OCI-LY7 (cell line): ENCODE results near the gene GRM4.

ENCODE experiments used
- CTCF ChIP-seq: fragments of 200-600 bp; sonication (generic); conservative IDR thresholded peaks from 2 replicates; pipeline ENCODE4 v1.5.1; 2014; ENCODE audit warnings: mild to moderate bottlenecking, antibody characterized with exemption, low read length, moderate library complexity, mixed read lengths
- EZH2phosphoT487 ChIP-seq: fragments of 200-600 bp; sonication (generic); IDR thresholded peaks from 2 replicates; pipeline ENCODE4 v1.6.1; 2018; ENCODE audit warnings: low read depth, borderline replicate concordance, mild to moderate bottlenecking, mixed run types, antibody characterized with exemption, low read length, moderate library complexity, mixed read lengths

DNA sequence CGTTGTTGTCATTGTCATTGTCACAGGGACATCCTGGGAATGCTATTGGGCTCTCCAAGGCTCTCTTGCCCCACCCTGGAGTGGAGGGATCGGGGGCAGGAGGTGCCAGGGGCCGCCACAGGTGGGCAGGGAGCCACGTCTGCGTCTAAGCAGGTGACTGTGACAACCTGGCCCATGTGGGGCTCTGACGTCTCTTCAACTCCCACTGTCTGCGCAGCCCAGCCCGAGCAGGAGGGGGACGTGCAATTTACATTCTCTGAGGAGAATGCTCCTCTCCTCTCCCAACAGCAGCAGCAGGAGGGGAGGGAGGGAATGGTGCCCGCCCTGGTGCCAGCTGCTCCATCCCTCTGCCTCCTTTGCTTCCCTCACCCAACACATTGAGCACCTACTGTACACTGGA lies 50.1 kb downstream of the GRM4 start:
- TF ChIP-seq CTCF (no peak), EZH2phosphoT487 (no peak)
